ENCODE data around the gene P2RX4. TPM values are rescaled to one million over a fixed set of nuclear protein-coding genes. Genes with fewer than 3 reads are reported as not detected.
"Not testable (repeated sequence)": the region's sequence is repeated elsewhere in the genome, so short reads cannot be mapped to it uniquely, and the experiment has no call there.

The P2RX4 gene
- total and polyA plus RNA-seq, 11 donors, result 3.2 to 27.4 (median 5.3) TPM

GRCh38 chr12:121196902-121197301 is 13.0 kb upstream of the P2RX4 start:
- TF ChIP-seq POLR2A (IDR thresholded peaks at IDR 0.05), result no peak
- TF ChIP-seq CTCF (IDR thresholded peaks at IDR 0.05), result no peak
- H3K27ac ChIP-seq, result peak overlapping the region in 1 of 12 donors; percentile 83
- ATAC-seq, result peak in 3 of 4 donors; percentile 50 to 81 (median 55)
- H3K9me3 ChIP-seq, result no peaks in the 10 kb centered on the region
- no peaks in the 10 kb centered on the region for H3K27me3 ChIP-seq
- intact Hi-C loops (cut with DNase I), result no loop called here
- 66 to 69% (median 68%) methylated on average over 6 of the region's 6 CpGs for WGBS, 4 donors
- H3K4me3 ChIP-seq, result no peak overlapping the region
- no peaks in the 10 kb centered on the region for H3K36me3 ChIP-seq
- H3K4me1 ChIP-seq, result peaks cover 0 to 25% (median 0%) of the 10 kb centered on the region in 12 donors
- DNase-seq, result no peak

DNA sequence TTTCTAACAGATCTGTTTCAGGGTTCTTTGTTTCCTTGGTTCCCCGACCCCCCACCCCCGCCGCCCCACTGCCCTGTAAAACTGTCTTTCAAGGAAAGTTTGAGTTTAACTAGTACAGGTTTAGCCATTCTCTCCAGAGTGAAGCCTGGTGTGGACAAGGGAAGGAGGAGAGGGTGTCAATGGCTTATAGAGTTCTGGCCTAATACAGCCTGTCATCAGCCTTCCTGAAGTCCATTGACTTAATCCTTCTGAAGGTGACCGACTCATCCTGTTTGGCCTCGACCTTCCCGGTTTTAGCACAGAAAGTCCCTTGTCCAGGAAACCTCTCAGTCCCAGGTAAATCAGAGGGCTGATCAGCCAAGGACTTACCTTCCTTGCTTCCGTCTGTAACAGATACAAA is 11.0 kb upstream of the P2RX4 start:
- Histone ChIP-seq H3K27ac (no peak overlapping the region), H3K27me3 (no peaks in the 10 kb centered on the region), H3K4me1 (peaks cover 0 to 21% (median 0%) of the 10 kb centered on the region in 12 donors), H3K36me3 (no peaks in the 10 kb centered on the region), H3K9me3 (no peaks in the 10 kb centered on the region), H3K4me3 (no peak overlapping the region)
- 64 to 79% (median 78%) methylated on average over 7 of the region's 7 CpGs for WGBS, 4 donors
- no peak for TF ChIP-seq POLR2A (IDR thresholded peaks at IDR 0.05)
- TF ChIP-seq CTCF (IDR thresholded peaks at IDR 0.05), result no peak
- DNase-seq, result no peak
- intact Hi-C loops (cut with DNase I), result no loop called here
- no peak for ATAC-seq

DNA sequence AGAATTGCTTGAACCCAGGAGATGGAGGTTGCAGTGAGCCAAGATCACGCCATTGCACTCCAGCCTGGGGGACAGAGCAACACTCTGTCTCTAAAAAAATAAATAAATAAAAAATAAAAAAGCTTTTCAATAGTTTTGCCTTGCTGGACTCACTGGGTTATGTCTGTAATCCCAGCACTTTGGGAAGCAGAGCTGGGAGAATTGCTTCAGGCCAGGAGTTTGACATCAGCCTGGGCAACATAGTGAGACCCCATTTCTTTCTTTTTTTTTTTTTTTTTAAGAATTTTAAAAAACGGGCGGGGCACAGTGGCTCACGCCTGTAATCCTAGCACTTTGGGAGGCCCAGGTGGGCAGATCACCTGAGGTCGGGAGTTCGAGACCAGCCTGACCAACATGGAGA is 8.8 kb upstream of the P2RX4 start:
- not testable (repeated sequence) for ATAC-seq
- intact Hi-C loops (cut with DNase I), result loop anchor here in 2 of 10 donors (10.0 kb wide), 2 partner anchors 66 to 76 kb away; partner anchors contain the start of gene P2RX7 (in 1 of the 2)
- 93 to 98% (median 95%) methylated on average over 6 of the region's 6 CpGs for WGBS, 4 donors

DNA sequence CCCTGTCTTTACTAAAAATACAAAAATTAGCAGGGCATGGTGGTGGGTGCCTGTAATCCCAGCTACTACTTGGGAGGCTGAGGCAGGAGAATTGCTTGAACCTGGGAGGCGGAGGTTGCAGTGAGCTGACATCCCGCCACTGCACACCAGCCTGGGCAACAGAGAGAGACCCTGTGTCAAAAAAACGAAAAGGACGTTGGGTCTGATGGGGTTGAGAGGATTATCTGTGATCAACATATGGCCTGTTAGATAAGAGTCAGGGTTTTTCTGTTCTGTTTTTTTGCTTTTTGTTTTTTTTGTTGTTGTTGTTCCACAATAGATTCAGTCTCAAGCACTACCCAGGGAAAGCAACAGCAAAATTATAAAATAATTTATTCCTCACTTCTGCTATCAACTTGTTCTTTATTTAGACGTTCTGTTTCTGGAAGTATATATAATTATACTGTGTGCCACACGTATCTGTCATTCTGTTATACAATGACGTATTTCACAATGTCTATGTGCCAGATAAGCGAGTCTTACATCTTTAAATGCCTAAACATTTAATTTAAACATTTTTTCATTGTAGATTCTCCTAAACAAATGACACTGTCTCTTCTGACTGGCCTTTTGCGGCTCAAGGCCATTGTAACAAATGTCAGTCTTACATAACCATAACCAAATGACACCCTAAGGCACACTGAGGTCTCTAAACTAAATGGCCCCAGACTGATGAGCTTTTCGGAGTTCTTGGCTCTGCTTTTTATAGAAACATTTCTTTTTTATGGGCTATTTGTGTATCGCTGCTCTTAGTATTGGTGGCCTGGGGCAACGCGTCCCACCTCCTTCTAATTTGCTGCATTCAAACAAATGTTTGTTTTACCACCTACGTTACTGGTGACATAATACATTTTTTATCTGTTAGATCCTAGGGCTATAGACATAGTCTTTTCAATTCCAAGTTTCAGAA is 7.2 kb upstream of the P2RX4 start:
- WGBS, 4 donors, result 59 to 64% (median 62%) methylated on average over 14 of the region's 14 CpGs
- Histone ChIP-seq H3K9me3 (no peaks in the 10 kb centered on the region), H3K27ac (peak overlapping the region in 2 of 12 donors; percentile 5 to 6), H3K27me3 (no peaks in the 10 kb centered on the region), H3K4me1 (peaks cover 0 to 8% (median 0%) of the 10 kb centered on the region in 12 donors), H3K36me3 (no peaks in the 10 kb centered on the region), H3K4me3 (no peak overlapping the region)
- intact Hi-C loops (cut with DNase I), result loop anchor here in 2 of 10 donors (10.0 kb wide), 2 partner anchors 68 to 78 kb away; partner anchors contain the start of gene P2RX7 (in 1 of the 2)
- no peak for DNase-seq
- TF ChIP-seq POLR2A (IDR thresholded peaks at IDR 0.05) (no peak), CTCF (IDR thresholded peaks at IDR 0.05) (no peak)
- peak in 2 of 4 donors; percentile 51 to 62 for ATAC-seq

More for the DNA sequence above, 8.8 kb upstream of the P2RX4 start:
- not testable (repeated sequence) for H3K4me3 ChIP-seq, H3K36me3 ChIP-seq, H3K27me3 ChIP-seq, H3K27ac ChIP-seq, H3K9me3 ChIP-seq, DNase-seq
- peaks cover 0 to 24% (median 0%) of the 10 kb centered on the region in 12 donors for H3K4me1 ChIP-seq

All from heart left ventricle (tissue), 16 donors.